Activated naive CD8-positive, alpha-beta T cell treated with anti-CD3 and anti-CD28 coated beads, Interleukin-2, amount 50 U/mL, for 16 hours (primary cell): ENCODE results near the gene ACOT9.
"Not testable (repeated sequence)": the region's sequence is repeated elsewhere in the genome, so short reads cannot be mapped to it uniquely, and the experiment has no call there.

Experiments used
- DNase-seq: peaks from one replicate; pipeline ENCODE4 v3.0.0-alpha.2; 2020; ENCODE audit warnings: low read depth, low spot score

Gene ACOT9

GRCh38 chrX:23742697-23743622 is at the start of gene ACOT9:
TSS of gene ACOT9 (minus strand) at chrX:23743276. CDS start at chrX:23743144, 132 bp downstream.
- DNase-seq: peak; percentile 3

DNA sequence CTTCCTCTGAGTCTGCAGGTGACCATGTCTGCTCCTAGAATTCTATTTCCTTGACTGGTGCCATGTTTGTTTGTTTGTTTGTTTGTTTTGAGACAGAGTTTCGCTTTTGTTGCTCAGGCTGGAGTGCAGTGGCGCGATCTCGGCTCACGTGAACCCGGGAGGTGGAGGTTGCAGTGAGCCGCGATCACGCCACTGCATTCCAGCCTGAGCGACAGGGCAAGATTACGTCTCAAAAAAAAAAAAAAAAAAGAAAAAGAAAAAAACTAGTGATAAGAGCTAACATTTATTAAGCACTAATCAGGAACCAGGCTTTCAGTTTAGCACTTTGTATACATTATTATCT is 47.0 kb upstream of the ACOT9 start:
- no peak for DNase-seq

GRCh38 chrX:23789386-23790154 is 46.5 kb upstream of the ACOT9 start:
- no peak for DNase-seq

- DNase-seq: no peak
Measured at GRCh38 chrX:23788946-23789345, 45.9 kb upstream of the ACOT9 start.

GRCh38 chrX:23788521-23788920 is 45.4 kb upstream of the ACOT9 start:
- DNase-seq: no peak

GRCh38 chrX:23787745-23788118 is 44.7 kb upstream of the ACOT9 start:
- no peak for DNase-seq

- DNase-seq: no peak
Measured at GRCh38 chrX:23786268-23786815, 43.3 kb upstream of the ACOT9 start.

- DNase-seq: no peak
Measured at GRCh38 chrX:23785580-23785979, 42.5 kb upstream of the ACOT9 start.

DNA sequence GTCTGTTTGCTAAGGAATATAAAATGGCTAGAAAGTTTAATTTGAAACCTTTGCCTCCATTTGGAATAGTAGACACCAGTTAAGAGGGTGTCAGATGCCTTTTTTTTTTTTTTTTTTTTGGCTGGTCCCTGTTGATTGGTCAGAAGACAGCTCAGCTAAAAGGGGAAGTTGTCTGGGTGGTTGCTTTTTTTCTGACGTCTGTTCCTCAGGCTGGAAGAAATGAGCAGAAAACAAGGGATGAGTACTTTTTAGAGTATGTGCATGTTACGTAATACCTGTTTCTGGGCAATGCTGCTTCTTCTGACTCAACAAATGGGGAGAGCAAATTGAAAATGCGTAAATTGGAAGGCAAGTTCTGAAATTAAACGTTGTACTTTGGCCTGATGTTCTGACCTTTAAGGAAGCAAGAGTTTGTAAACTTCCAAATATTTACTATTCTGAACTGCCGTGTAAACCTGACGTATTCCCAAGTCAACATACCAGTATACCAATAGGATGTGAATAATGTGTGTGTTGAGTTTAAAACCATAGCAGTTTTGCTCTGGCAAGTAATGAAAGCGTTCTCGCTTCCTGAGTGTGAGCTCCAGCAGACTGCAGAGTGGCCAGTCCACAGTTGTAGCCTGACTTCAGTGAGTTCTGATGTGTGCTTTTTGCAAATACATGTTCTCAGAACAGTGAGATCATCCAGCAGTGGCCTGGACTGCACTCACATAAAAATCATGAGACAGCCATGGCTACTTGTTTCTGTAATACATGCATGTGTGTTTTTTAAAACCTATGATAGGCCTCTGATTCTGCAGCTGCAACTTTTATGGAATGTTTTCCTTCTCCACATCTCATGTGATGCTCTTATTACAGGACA is 41.6 kb upstream of the ACOT9 start:
- no peak for DNase-seq

- DNase-seq: no peak
Measured at GRCh38 chrX:23783589-23784469, 40.8 kb upstream of the ACOT9 start.

DNA sequence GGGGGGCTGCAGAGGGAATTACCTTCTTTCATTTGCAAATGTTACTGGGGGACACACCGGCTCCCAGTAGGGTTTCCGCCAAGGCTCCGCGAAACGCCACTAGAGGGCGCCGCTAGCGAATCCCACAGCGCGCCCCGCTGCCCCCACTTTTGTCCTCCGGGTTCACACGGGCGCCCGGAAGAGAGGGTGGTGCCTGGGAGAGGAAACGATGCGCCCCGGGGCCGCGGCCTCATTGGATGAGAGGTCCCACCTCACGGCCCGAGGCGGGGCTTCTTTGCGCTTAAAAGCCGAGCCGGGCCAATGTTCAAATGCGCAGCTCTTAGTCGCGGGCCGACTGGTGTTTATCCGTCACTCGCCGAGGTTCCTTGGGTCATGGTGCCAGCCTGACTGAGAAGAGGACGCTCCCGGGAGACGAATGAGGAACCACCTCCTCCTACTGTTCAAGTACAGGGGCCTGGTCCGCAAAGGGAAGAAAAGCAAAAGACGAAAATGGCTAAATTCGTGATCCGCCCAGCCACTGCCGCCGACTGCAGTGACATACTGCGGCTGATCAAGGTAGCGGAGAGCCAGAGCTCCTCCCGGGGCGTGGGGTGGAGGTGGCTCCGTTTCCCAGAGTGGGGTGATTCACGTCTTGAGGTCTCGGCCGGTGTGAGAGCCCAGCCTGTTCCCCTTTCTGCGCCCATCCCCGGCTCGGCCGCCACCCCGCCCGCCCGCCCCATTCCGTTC is 40.0 kb upstream of the ACOT9 start, which contains the start of gene SAT1:
SAT1 (plus strand) TSS at position 311 of the 726 bp plus-strand sequence; CDS start at position 490, 179 bp downstream.
- peak; percentile 68 for DNase-seq

DNA sequence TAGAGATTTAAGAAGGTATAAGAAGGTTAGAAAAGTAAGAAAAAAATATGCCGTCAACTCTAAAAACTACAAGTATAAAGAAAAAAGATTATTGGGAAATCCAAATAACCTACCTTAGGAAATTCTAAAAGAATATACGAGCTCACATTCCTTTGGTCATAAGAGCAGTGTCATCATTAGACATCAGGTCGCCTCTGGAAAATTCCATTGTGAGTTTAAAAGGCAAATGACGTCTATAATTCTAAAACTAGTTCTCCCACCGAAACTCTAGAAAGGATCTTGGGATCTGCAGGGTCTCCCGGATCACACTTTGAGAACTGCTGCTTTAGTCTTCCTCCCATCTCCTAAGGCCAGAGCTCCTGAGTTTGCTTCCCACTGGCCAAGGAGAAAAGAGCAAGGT is 39.4 kb upstream of the ACOT9 start:
- DNase-seq: no peak

GRCh38 chrX:23779025-23779424 is 35.9 kb upstream of the ACOT9 start:
- DNase-seq: no peak

GRCh38 chrX:23776363-23776762 is 33.3 kb upstream of the ACOT9 start:
- no peak for DNase-seq

GRCh38 chrX:23773601-23774175 is 30.6 kb upstream of the ACOT9 start:
- DNase-seq: no peak

DNA sequence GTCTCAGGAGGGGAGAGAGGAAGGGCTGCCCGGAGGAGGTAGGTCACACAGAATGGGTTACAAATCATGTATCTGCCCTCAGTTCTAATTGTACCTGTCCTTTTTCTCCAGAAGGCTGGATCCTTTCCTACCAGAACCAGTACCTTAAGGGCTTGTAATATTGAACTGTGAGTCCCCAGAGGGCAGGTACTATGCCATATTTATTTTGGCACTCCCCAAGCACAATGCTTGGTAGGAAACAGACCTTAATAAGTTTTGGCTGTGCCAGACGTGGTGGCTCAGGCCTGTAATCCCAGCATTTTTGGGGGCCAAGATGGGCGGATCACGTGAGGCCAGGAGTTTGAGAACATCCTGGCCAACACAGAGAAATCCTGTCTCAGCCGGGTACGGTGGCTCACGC is 28.0 kb upstream of the ACOT9 start:
- not testable (repeated sequence) for DNase-seq

DNA sequence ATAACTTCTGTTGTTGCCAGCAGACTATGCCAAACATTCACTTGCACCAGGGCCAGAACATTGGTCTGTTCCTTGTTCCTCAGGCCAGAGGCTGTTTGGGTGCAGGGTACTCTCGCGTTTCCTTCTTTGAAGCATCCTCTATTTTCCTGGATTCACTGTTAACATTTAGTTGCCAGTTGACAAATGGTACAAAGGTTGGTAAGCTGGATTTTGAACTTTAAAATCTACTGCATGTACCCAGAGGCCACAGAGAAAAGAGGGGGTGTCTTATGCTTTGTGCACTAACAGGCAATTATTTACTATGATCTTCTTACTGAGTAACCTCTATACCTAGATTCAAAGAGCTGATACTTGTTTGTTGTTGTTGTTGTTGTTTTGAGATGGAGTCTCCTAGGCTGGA is 27.1 kb upstream of the ACOT9 start:
- no peak for DNase-seq

- no peak for DNase-seq
Measured at GRCh38 chrX:23766650-23767551, 23.8 kb upstream of the ACOT9 start.
